ENCODE measurements around the gene FGFBP1. TPM values are rescaled to one million over a fixed set of nuclear protein-coding genes. Genes with fewer than 3 reads are reported as not detected.

The FGFBP1 gene
- total RNA-seq, 1 experiment from 2014 or later = 30.8 TPM

GRCh38 chr4:15955670-15956069 is 17.1 kb upstream of the FGFBP1 start:
- H3K36me3 ChIP-seq (ENCODE audit: low read depth) = no peaks in the 10 kb centered on the region
- H3K4me2 ChIP-seq = no peak overlapping the region
- H3K4me3 ChIP-seq = no peak overlapping the region
- peaks cover 8% of the 10 kb centered on the region; the same call in 1 of the 2 replicates for H3K9me3 ChIP-seq (ENCODE audit: insufficient read depth, low read depth)
- TF ChIP-seq EZH2 (IDR thresholded peaks at IDR 0.05; ENCODE audit: low read depth) (no peak), CTCF (conservative IDR thresholded peaks at IDR 0.05) (no peak)
- no peaks in the 10 kb centered on the region for H4K20me1 ChIP-seq (ENCODE audit: insufficient read depth)
- H3K4me1 ChIP-seq (replicated peaks; ENCODE audit: insufficient read depth) = peaks cover 5% of the 10 kb centered on the region; the same call in 1 of the 2 replicates
- intact Hi-C loops (cut with micrococcal nuclease; ENCODE audit: unreplicated experiment) = loop anchor here (1.0 to 5.0 kb wide), 6 partner anchors 45 to 242 kb away; no protein-coding TSS in a partner anchor
- CTCF ChIA-PET = interaction anchor here (0.7 to 1.6 kb wide), 6 partner anchors 50 to 476 kb away, joined by 3 to 30 read pairs (median 8); no protein-coding TSS in a partner anchor
- POLR2A ChIA-PET (ENCODE audit: unreplicated experiment) = interaction anchor here (0.6 kb wide), 1 partner anchor 1279 kb away, joined by 5 read pairs; no protein-coding TSS in a partner anchor
- no peaks in the 10 kb centered on the region for H3K27me3 ChIP-seq (ENCODE audit: insufficient read depth, low read depth)
- no peak overlapping the region for H2AFZ ChIP-seq
- H3F3A ChIP-seq (ENCODE audit: insufficient read depth, low read depth) = no peaks in the 10 kb centered on the region
- no peak for DNase-seq
- H3K9me2 ChIP-seq (ENCODE audit: insufficient read depth) = no peaks in the 10 kb centered on the region
- no peaks in the 10 kb centered on the region for H3K79me2 ChIP-seq (ENCODE audit: low read depth)
- no peak overlapping the region for H3K27ac ChIP-seq
- BruUV-seq (replicated peaks) = no TSS peak

- H2AFZ ChIP-seq = no peak overlapping the region
- intact Hi-C loops (cut with micrococcal nuclease; ENCODE audit: unreplicated experiment) = no loop called here
- no peaks in the 10 kb centered on the region for H3F3A ChIP-seq (ENCODE audit: insufficient read depth, low read depth)
- H3K27me3 ChIP-seq (ENCODE audit: insufficient read depth, low read depth) = no peaks in the 10 kb centered on the region
- H3K9me3 ChIP-seq (ENCODE audit: insufficient read depth, low read depth) = peaks cover 8% of the 10 kb centered on the region; the same call in 1 of the 2 replicates
- H3K79me2 ChIP-seq (ENCODE audit: low read depth) = no peaks in the 10 kb centered on the region
- ChIA-PET POLR2A (ENCODE audit: unreplicated experiment) (no interaction called here), CTCF (no interaction called here)
- H3K4me2 ChIP-seq = no peak overlapping the region
- no peaks in the 10 kb centered on the region for H3K36me3 ChIP-seq (ENCODE audit: low read depth)
- TF ChIP-seq CTCF (conservative IDR thresholded peaks at IDR 0.05) (no peak), EZH2 (IDR thresholded peaks at IDR 0.05; ENCODE audit: low read depth) (no peak)
- no peaks in the 10 kb centered on the region for H4K20me1 ChIP-seq (ENCODE audit: insufficient read depth)
- no peak overlapping the region for H3K4me3 ChIP-seq
- BruUV-seq (replicated peaks) = no TSS peak
- peaks cover 5% of the 10 kb centered on the region; the same call in 1 of the 2 replicates for H3K4me1 ChIP-seq (replicated peaks; ENCODE audit: insufficient read depth)
- H3K9me2 ChIP-seq (ENCODE audit: insufficient read depth) = no peaks in the 10 kb centered on the region
- no peak for DNase-seq
- H3K27ac ChIP-seq = no peak overlapping the region
Measured at GRCh38 chr4:15953625-15954024, 15.1 kb upstream of the FGFBP1 start.

GRCh38 chr4:15951781-15952180 is 13.2 kb upstream of the FGFBP1 start:
- CTCF ChIA-PET = no interaction called here
- peaks cover 8% of the 10 kb centered on the region; the same call in 1 of the 2 replicates for H3K9me3 ChIP-seq (ENCODE audit: insufficient read depth, low read depth)
- H3K4me1 ChIP-seq (replicated peaks; ENCODE audit: insufficient read depth) = peaks cover 19% of the 10 kb centered on the region
- no peaks in the 10 kb centered on the region for H3F3A ChIP-seq (ENCODE audit: insufficient read depth, low read depth)
- intact Hi-C loops (cut with micrococcal nuclease; ENCODE audit: unreplicated experiment) = no loop called here
- no peak for TF ChIP-seq EZH2 (IDR thresholded peaks at IDR 0.05; ENCODE audit: low read depth)
- TF ChIP-seq CTCF (conservative IDR thresholded peaks at IDR 0.05) = no peak
- H3K4me2 ChIP-seq = no peak overlapping the region
- H2AFZ ChIP-seq = peak overlapping the region; percentile 48; the same call in 1 of the 2 replicates
- H3K79me2 ChIP-seq (ENCODE audit: low read depth) = no peaks in the 10 kb centered on the region
- no peak for DNase-seq
- no peaks in the 10 kb centered on the region for H3K27me3 ChIP-seq (ENCODE audit: insufficient read depth, low read depth)
- H3K9me2 ChIP-seq (ENCODE audit: insufficient read depth) = no peaks in the 10 kb centered on the region
- H3K4me3 ChIP-seq = no peak overlapping the region
- no TSS peak for BruUV-seq (replicated peaks)
- POLR2A ChIA-PET (ENCODE audit: unreplicated experiment) = no interaction called here
- H3K36me3 ChIP-seq (ENCODE audit: low read depth) = no peaks in the 10 kb centered on the region
- no peak overlapping the region for H3K27ac ChIP-seq
- no peaks in the 10 kb centered on the region for H4K20me1 ChIP-seq (ENCODE audit: insufficient read depth)
